ENCODE measurements around the gene RNF217.
"Not testable (repeated sequence)": the region's sequence is repeated elsewhere in the genome, so short reads cannot be mapped to it uniquely, and the experiment has no call there.

RNF217 gene

DNA sequence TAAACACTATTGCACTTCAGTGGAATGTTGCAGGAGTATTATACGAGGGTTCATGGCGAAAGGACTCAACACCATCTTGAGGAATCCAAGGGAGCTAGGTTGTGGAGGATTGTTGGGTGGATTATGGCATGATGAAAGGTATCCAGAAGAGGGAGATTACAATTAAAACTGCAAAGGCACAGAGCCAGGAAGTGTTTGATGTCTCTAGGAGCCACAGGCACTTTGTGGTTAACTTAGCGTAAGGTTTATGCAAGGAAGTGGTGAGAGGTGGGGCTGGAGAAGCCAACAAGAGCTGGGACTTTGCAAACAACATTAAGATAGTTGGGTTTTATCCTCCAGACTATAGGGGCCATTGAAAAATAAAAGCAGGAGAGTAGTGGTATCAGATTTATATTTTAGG, 104.7 kb downstream of the RNF217 start:
- DNase-seq: no peak

DNA sequence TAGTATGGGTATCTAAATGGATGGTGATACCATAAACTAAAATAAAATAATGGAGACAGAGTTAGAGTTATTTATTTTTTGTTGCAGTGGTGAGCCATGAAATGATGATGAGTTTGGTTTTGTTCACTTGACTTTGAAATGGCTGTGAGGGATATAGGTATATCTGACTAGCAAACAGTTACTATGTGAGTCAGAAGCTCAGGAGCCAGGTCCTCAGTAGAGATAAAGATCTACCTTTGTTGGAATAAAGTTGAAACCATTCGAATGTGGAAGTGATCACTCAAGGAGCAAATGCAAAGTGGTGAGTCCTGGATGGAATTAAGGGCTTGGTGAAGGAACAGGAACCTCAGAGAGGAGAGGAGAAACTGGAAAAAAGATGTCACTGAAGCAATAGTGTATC, 105.3 kb downstream of the RNF217 start:
- no peak for DNase-seq

DNA sequence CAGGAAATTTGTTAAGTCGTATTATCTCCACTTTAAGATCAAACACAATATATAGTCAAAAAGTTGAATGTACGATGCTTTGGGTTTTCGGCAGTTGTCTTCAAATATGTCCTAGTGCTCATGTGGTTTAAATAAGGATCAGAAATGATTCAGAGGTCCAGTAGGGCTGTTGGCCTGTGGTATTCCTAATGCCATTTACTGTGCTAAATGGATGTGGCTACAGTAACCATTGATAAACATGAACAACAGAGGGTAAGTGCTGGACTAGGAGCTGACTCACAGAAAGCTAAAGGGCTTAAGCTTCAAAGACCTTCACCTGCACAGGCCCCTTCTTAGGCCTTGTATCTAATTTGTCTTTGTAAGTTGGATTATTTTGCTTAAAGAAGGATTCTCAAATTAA, 110.8 kb downstream of the RNF217 start:
- DNase-seq: no peak

DNA sequence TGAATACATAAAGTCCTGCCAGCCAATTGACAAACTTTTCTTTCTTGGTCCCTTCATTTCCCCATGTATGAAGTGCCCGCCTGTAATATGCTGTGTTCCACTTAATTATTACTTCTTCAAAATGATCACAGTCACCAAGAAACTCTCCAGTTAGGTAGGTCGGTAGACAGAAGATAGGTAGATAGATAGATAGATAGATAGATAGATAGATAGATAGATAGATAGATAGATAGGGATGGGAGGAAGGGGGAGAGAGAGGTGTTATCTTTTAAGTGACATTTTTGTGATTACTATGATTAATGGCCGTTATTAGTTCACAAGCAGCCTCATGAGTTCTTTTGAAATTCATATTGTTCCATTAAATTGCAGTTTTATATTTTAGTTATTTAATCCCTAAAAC, 111.9 kb downstream of the RNF217 start:
- DNase-seq: no peak

DNA sequence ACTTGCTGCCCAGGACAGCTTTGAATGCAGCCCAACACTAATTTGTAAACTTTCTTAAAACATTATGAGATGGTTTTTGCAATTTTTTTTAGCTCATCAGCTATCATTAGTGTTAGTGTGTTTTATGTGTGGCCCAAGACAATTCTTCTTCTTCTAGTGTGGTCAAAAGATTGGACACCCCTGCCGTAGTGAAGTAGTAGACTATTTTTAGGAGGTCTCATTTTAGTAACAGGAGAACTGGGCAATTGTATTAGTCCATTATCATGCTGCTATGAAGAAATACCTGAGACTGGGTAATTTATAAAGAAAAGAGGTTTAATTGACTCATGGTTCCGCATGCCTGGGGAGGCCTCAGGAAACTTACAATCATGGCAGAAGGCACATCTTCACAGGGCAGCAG, 112.8 kb downstream of the RNF217 start:
- DNase-seq: not testable (repeated sequence)

DNA sequence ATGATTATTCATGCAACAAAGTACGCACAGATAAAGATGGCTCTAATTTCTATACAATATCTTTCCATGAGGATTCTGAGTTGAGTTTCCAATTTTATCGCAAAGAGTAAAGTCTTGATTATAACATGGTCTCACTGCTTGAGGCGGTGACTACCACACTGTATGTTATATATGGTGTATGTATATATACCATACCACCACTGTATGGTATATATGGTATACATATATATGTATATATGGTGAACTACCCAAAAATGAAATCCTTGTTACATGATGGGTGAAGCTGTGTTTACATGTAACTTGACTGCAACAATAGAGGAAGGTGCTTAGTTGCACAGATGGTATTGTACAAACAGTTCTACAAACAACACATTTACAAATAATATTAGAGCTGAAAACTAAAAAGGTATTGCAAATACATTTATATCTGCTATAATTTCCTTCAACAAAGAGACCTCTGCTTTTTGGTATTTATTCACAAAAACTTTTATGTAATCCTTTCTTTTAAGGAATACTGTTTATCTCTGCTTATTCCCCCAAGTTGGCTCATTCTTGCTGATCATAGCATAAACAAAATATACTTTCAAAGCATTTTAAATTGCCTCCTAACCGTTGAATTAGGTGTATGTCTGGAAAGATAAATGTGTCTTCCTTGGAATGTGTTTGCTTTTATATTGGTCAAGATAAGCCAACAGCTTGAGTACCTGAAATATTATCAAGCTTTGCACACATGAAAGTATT, 113.7 kb downstream of the RNF217 start:
- no peak for DNase-seq

DNA sequence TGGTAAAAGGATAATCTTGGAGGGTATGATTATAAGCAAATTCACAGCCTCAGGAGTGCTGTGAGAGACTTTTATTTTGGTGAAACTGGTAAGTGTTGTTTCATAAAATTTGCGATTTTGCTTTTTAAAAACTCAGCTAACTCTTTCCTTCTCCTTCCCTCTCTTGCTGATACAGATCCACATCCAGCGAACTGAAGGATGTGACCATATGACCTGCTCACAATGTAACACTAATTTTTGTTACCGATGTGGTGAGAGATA, 114.2 kb downstream of the RNF217 start:
- no peak for DNase-seq

DNA sequence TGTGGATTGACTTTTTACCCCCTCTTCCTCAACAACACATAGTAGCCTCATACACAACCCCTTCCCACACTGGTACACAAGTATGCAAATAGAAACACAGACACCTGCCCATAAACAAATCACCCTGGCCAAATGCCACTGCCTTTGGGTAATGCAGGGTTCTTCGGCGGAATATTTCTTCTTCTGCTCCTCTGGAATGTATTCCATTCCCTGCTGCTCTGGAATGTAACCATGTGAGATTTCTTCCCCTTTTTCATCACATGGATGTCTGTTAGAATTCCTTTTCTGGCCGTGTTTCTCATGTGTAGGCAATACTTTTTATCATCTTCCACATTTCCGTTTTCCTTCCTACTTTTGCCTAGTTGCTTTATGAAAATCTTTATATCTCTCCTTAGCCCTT, 115.2 kb downstream of the RNF217 start:
- peak; percentile 69 for DNase-seq

DNA sequence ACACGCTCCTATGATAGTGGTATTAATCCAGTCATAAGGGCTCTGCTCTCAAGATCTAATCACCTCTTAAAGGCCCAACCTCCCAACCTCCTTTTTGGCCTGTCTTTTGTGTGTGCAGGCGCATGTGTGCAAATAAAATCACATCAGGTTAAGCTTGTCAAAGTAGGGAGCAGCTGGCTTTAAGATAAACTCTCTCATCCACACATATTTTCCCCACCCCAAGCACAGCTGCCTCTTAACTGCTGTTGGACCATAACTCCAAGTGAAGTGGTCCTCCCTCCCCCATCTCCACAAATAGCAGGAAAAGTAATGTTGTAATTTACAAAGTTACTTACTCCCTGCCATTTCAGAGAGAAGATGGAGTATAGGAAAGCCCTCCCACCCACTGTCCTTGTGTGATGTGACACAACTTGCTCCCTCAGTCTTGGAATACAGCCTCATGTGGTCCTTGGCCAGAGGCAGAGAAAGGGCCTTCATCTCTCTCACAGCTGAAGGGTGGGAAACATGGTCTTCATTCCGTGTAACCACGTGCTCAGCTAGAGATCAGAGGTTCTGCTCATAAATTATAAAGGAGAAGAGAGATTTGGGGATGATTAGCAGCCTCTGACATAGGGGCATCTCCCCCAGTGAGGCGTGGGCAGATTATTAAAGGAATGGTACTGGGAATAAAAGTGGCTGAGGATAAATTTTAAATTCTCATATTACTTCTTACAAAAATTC, 116.5 kb downstream of the RNF217 start:
- no peak for DNase-seq

DNA sequence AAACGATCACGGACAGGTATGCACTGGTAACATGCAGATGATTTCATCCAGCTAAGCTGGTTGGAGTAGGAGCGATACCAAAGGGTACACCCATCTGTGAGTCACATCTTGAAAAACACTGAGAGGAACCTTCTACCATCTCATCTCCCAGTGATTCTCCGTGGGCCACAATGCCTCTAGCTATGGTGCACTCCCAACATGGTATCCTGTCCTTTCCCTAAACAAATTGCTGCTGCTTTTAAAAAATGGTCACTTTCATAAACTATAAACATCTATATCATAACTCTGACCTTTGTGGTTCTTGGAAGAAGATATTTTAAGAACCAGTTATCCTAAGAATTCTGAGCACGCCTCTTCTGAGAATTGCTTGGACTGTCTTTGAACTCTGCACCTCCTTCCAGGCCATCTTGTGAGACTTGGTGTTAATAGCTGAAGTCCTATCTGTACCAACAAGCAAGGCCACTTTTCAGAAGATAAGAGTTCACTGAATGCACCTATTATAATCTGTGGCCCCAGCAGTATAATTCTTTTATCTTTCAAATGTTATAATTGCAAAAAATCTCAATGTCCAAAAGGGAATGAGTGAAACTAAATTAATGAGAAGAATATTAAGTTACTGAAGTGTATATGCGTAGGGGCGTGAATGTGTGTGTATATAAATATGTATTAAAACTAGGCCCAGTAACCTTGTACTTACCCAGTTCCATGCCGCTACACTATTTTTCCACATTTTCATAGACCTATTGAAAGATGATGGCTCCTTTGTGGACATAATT, 120.9 kb downstream of the RNF217 start:
- DNase-seq: no peak

DNA sequence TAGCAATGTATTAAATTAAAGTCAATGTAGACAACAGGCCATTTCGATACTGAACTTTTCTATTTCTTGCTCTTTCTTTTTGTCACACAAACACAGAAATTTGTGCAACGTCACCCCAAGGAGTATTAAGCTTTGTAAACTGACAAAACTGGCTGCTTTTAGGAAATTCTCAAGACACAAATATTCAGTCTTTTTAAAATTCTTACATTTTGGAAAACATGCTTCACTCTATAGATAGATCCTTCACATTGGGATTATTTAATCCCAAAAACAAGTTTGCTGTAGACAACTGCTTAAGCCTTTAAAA, 121.4 kb downstream of the RNF217 start:
- DNase-seq: no peak

DNA sequence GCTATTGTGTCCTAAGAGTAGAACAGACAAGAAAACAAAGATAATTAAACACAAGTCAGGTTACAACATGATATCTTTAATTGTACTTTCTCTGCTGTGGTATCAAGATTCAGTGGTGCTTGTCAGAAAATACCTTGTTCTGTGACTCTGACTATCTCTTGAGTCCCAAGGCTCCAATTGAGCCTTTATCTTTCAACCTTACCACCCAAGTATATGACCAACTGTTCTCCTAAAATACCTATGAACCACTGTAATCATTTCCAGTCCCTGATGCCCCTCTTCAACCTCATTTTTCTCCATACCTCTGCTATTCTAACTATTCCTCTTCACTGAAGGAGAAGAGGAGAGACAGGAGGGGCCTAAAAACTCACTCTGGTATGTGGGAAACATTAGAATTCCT, 124.5 kb downstream of the RNF217 start:
- DNase-seq: no peak

DNA sequence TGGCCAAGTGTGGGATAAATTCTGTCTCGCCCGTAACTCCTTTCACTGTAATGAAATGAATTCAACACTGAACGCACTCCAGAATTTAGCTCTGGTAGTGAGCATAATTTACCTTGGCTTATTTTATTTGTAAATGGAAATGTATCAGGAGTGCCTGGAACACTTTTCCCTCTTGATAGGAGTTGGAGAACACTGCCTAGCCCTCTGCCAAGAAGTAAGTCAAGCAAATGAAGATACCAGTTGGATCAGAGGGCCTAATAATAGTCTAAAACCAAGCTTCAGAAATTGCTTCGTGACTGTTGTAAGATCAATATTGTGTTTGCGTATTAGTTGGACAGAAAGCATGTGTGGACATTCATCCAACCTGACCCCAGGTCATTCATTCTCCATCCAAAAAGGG, 126.7 kb downstream of the RNF217 start:
- DNase-seq: no peak

DNA sequence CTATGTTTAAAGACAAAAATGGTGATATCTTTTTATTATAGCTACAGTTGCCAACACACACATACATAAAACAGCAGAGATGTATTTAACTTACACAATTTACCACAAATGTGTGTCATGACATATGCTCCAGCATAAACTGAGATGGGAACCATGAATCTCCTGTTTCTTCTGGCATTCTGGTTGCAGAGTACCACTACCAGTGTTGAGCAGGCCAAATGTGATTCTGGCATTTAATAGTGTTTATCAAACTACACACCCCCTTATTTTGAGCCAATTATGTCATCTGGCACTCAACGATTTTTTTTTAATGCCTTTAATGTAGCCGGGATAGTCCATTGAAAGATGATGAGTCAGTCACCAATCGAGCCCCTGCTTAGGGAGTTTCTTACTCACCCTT, 132.3 kb downstream of the RNF217 start:
- no peak for DNase-seq

DNA sequence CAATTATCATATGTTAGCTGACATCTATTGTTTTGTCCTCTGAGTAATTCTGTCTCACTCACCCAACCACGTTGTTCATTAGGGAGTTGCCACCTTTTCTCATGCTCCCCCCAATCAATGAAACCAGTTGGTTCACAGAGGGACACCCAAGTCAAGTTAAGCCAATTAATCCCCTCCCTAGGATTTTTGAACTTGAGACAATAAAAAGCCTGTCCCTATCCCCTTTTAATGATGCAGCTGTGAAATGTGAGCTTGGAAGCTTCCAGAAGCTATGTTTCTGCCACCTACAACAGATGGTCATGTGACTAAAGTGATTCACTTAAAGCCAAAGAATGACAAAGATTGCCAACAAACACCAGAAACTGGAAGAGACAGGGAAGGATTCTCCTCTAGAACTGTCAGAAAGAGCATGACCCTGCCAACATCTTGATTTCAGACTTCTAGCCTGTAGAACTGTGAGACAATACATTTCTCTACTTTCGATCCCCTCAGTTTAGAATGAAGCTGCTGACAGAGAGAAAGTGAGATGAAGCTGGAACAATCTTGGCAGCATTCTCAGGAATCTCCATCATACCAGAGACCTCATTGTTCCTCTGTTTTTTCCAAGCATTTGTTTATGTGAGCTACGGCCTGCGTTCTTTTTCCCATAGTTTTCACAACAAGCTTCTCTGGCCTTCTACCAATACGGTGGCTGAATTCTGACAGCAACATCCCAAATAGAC, 133.5 kb downstream of the RNF217 start:
- no peak for DNase-seq

DNA sequence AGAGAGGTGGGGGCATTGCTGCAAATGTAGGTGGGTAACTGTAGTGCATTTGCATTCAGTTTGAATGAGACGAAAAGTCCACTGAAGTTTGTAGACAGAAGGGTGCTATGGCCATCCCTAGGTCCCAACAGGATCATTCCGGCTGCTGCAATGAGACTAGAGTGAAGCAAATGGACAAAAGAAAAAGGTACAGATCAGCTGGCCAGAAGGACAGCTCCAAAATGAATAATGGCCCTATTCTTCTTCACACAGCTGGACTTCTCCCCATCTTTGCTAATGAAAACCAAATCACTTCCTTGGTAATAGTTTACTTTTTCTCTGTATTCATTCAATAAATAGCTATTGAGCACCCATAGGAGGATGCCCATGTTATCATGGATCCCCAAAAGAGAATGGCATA, 134.9 kb downstream of the RNF217 start:
- DNase-seq: no peak

DNA sequence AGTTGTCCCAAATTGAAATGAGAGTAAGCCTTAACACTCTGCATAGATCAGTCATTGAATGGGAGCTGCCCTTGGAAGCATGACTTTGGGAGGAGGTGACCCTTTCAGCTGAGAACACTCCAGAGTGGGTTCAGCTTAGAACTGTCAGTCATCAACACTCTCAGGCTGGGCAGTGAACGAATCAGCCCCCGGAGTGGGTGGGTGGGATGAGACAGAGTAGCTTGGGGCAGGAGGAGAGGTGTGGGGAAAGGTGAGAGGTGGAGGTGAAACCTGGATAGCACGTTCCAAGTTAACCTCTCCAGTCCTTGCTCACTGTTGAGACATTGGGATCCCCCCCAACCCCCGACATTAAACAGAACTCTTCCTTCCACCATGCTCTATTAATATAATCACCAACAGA, 136.0 kb downstream of the RNF217 start:
- no peak for DNase-seq

DNA sequence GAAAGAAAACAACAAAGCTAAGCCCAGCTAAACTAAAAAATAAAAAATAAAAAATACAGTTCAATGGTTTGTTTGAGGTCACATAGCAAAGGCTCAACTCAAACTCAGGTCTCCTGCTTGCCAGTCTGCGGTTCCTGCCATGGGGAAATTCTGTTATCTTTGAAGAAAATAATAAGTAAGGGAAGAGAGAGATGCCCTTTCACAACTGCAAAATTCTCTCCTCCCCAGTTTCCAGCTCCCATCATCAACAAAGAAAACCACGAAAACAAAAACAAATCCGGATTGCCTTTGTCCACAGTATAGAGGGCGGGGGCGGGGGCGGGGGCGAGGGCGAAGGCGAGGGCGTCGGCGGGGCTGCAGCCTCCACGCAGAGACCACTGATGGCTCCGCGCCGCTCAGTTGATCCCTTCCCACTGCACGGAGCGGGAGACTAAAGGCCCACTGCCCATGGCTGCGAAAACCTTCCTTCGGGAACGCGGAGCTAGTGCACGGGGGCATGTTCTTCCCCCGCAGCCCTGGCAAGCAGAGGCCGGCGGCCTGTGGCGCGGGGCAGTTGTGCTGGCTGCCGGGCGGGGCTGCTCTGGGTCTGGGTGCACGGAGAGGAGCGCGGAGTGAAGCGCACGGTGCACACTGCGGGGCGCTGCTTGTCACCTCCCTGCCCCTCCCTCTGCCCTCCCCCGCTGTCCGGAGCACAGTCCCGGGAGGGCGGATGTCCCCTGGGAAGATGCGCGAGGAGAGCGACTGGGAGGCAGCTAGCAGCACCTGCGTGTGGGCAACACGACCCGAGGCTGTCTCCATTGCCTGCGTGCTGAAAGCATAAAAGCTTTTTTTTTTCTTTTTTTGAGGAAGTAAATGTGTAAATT, 137.2 kb downstream of the RNF217 start:
- peak; percentile 14 for DNase-seq

DNA sequence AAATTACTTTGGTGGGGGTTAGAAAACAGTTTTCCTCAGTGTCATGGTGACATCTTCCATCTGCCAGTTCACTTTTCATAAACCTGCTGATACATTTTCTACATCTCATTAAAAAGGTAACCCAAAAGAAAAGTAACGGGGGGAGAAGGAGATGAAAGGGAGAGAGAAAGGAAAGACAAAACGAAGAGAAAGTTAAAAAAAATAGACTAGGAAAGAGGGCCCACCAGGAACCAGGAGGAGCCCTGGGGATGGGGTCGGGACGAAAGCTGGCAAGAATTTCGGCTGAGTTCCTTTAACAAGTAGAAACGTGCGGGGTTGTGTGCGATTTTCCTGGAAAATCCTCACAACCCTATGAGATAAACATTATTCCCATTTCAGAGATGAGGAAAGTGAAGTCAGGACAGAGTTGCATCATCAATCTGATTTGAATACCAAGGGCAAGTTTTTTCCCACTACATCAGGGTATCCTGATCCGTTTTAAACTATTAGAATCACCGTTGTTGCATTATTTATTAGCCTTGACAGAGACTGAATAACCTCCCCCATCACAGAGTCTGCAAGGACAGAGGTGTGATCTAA, 137.9 kb downstream of the RNF217 start:
- no peak for DNase-seq

DNA sequence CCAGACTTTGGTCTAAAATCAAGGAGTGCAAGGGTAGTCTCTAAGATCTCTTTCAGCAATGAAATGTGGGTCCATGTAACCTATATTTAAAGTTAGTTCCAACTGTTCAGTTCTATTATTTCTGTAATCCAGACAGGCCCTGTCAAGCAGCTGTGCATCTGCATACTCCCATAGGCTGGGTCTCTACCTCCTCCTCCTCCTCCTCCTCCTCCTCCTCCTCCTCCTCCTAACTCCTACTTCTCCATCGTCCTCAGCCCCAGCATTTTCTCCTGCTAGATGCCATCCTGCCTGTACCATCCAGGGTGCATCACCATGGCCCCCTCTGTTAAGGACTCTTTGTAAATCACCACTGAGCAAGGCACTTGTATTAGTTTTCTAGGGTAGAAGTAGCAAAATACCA, 138.9 kb downstream of the RNF217 start:
- no peak for DNase-seq

DNA sequence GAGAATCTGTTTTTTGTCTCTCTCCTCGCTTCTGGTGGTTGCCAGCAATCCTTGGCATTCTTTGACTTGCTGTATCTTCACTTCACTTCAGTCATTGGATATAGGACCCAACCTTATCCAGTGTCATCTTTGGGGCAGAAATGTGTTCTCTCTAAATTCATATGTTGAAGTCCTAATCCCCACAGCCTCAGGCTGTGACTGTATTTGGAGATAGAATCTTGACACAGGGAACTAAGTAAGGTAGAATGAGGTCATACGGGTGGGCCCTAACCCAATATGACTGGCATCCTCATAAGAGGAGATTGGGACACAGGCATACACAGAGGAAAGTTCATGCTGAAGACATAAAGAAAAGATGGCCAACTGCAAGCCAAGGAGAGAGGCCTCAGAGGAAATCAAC, 139.4 kb downstream of the RNF217 start:
- no peak for DNase-seq

DNA sequence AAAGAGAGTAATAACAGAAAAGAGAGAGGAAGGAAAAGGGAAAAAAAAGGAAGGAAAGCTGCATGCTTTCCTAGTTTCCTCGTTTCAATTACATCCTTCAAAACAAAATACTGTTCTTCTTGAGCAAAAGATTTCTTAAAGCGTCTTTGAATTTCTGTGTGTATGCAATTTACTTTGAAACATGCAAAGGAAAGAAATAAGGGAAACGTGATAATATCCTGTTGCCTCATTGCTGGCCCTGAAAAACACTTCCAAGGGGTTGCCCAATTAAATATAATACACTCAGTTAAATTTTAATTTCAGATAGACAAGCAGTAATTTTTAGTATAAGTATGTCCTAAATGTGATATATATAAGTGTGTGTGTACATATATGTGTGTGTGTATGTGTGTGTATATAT, 140.2 kb downstream of the RNF217 start:
- no peak for DNase-seq

DNA sequence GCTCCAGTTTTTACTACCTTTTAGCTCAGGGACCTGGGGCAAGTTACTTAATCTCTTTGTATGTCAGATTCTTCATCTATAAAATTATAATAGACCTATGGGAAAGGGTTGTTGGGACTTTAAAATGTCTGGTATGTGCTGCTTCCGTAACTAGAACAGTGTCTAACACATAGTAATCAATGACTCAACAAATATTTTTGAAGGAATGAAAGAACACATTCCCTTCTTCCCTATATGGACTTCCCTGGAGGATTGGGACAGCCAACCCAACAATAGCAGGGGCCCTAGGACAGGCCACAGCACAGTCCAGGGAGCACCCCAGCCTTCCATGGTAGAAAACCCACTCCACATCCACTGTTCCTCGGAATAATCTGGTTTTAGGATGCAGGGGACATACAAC, 140.7 kb downstream of the RNF217 start:
- no peak for DNase-seq

Measured in NCI-H526 treated with DMSO at 0.1 percent for 48 hours (cell line).